ENCODE data around the gene SCAF1. TPM values are rescaled to one million over a fixed set of nuclear protein-coding genes. Genes with fewer than 3 reads are reported as not detected.
A peak's percentile ranks its signal among the peaks of the same experiment; 100 is the strongest.

SCAF1 gene
- total RNA-seq: 10 to 100 TPM; 60.9 to 62.7 TPM
- long read RNA-seq, partial matches to known transcripts: 1 of 1 reads
- long read RNA-seq, other reads (novel, unspliced or antisense): 0 of 1 reads

GRCh38 chr19:49641688-49642491 lies at the start of gene SCAF1:
Gene SCAF1, plus strand, starts transcription at chr19:49642209. Its CDS starts 2,818 bp downstream, at chr19:49645027.
- ATAC-seq: peak; percentile 68
- peak; percentile 99 for DNase-seq
- intact Hi-C loops (cut with DNase I, micrococcal nuclease): no loop called here

GRCh38 chr19:49592486-49593232 lies 49.4 kb upstream of the SCAF1 start:
- intact Hi-C loops (cut with DNase I, micrococcal nuclease): loop anchor here in 1 of 2 donors (5.0 kb wide), 1 partner anchor 45 kb away; no protein-coding TSS in a partner anchor
- DNase-seq: peak; percentile 36 to 51

GRCh38 chr19:49593233-49594113 lies 48.5 kb upstream of the SCAF1 start:
- intact Hi-C loops (cut with DNase I, micrococcal nuclease): loop anchor here in 1 of 2 donors (5.0 kb wide), 1 partner anchor 44 kb away; no protein-coding TSS in a partner anchor
- ATAC-seq: peak; percentile 61

More at GRCh38 chr19:49592486-49593232, 49.4 kb upstream of the SCAF1 start:
- ATAC-seq: no peak

GRCh38 chr19:49594157-49594992 lies 47.6 kb upstream of the SCAF1 start:
- ATAC-seq (no peak), DNase-seq (peak in 1 of 2 donors; percentile 11)
- intact Hi-C loops (cut with DNase I, micrococcal nuclease): loop anchor here in 1 of 2 donors (5.0 kb wide), 1 partner anchor 43 kb away; no protein-coding TSS in a partner anchor

More at GRCh38 chr19:49593233-49594113, 48.5 kb upstream of the SCAF1 start:
- DNase-seq: peak; percentile 96 to 97

- intact Hi-C loops (cut with DNase I, micrococcal nuclease): loop anchor here in 1 of 2 donors (5.0 kb wide), 1 partner anchor 42 kb away; no protein-coding TSS in a partner anchor
- no peak for DNase-seq
- ATAC-seq: no peak
Observed at GRCh38 chr19:49594993-49595818, 46.8 kb upstream of the SCAF1 start.

- no peak for ATAC-seq
- intact Hi-C loops (cut with DNase I, micrococcal nuclease): no loop called here
- DNase-seq: peak in 1 of 2 donors; percentile 11
Observed at GRCh38 chr19:49595819-49596404, 46.1 kb upstream of the SCAF1 start.

GRCh38 chr19:49596407-49596806 lies 45.6 kb upstream of the SCAF1 start:
- no peak for ATAC-seq
- intact Hi-C loops (cut with DNase I, micrococcal nuclease): no loop called here
- no peak for DNase-seq

- no peak for ATAC-seq
- intact Hi-C loops (cut with DNase I, micrococcal nuclease): no loop called here
- DNase-seq: no peak
Observed at GRCh38 chr19:49596954-49597702, 44.9 kb upstream of the SCAF1 start.

- DNase-seq (no peak), ATAC-seq (no peak)
- intact Hi-C loops (cut with DNase I, micrococcal nuclease): no loop called here
Observed at GRCh38 chr19:49597703-49597974, 44.4 kb upstream of the SCAF1 start.

GRCh38 chr19:49599378-49600295 lies 42.4 kb upstream of the SCAF1 start:
- DNase-seq (no peak), ATAC-seq (no peak)
- intact Hi-C loops (cut with DNase I, micrococcal nuclease): no loop called here

- intact Hi-C loops (cut with DNase I, micrococcal nuclease): no loop called here
- ATAC-seq (no peak), DNase-seq (no peak)
Observed at GRCh38 chr19:49601482-49602038, 40.4 kb upstream of the SCAF1 start.

GRCh38 chr19:49602806-49603205 lies 39.2 kb upstream of the SCAF1 start:
- intact Hi-C loops (cut with DNase I, micrococcal nuclease): no loop called here
- ATAC-seq: no peak
- no peak for DNase-seq

- DNase-seq (no peak), ATAC-seq (no peak)
- intact Hi-C loops (cut with DNase I, micrococcal nuclease): no loop called here
Observed at GRCh38 chr19:49605605-49606004, 36.4 kb upstream of the SCAF1 start.

GRCh38 chr19:49609499-49610092 lies 32.4 kb upstream of the SCAF1 start:
- intact Hi-C loops (cut with DNase I, micrococcal nuclease): no loop called here
- ATAC-seq: no peak
- no peak for DNase-seq

Measured in left colon (tissue), 2 donors.